GM19043 (cell line): ENCODE data around the gene ALKBH7.
"Not testable (repeated sequence)": the region's sequence is repeated elsewhere in the genome, so short reads cannot be mapped to it uniquely, and the experiment has no call there.

ENCODE experiments used
- ATAC-seq: cut with Tn5 transposase; IDR thresholded peaks from one replicate; pipeline ENCODE4 v1.9.1; 2021; ENCODE audit warnings: low read depth; ENCODE audit not compliant: unreplicated experiment

The ALKBH7 gene, protein sequence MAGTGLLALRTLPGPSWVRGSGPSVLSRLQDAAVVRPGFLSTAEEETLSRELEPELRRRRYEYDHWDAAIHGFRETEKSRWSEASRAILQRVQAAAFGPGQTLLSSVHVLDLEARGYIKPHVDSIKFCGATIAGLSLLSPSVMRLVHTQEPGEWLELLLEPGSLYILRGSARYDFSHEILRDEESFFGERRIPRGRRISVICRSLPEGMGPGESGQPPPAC

DNA sequence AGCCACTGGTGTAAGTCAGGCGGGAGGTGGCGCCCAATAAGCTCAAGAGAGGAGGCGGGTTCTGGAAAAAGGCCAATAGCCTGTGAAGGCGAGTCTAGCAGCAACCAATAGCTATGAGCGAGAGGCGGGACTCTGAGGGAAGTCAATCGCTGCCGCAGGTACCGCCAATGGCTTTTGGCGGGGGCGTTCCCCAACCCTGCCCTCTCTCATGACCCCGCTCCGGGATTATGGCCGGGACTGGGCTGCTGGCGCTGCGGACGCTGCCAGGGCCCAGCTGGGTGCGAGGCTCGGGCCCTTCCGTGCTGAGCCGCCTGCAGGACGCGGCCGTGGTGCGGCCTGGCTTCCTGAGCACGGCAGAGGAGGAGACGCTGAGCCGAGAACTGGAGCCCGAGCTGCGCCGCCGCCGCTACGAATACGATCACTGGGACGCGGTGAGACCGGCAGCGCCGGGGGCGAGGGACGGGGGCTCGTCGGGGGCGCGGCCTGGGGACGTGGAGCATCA is at the start of gene ALKBH7:
TSS of gene ALKBH7 (plus strand) at position 201 of the 502 bp plus-strand sequence. CDS start at position 228, 27 bp downstream.
- ATAC-seq, result peak; percentile 80

DNA sequence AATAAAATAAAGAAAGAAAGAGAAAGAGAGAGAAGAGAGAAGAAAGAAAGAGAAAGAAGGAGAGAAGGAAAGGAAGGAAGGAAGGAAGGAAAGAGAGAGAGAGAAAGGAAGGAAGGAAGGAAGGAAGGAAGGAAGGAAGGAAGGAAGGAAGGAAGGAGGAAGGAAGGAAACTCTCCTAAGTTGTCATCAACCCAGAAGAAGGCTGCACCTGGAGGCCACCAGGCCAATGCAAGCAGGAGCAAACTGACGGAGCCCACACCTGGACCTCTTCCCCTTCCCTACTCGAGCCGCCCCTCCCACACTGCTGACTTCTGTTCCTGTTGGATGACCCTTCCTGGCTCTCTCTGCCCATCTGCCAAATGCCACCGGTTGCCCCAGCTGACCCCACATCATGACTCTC is 47.8 kb upstream of the ALKBH7 start:
- ATAC-seq, result no peak

DNA sequence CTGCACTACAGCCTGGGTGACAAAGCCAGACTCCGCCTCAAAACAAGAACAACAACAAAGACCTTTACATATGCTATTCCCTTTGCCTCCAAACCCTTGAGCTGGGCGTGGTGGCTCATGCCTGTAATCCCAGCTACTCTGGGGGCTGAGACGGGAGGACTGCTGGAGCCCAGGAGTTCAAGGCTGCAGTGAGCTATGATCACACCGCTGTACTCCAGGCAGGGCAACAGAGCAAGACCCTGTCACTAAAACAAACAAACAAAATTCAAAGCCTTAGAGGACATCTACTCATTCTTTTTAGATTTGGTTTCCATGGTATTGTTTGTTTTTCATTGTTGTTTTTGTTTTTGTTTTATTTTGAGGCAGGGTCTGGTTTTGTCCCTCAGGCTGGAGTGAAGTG is 47.0 kb upstream of the ALKBH7 start:
- ATAC-seq, result no peak

DNA sequence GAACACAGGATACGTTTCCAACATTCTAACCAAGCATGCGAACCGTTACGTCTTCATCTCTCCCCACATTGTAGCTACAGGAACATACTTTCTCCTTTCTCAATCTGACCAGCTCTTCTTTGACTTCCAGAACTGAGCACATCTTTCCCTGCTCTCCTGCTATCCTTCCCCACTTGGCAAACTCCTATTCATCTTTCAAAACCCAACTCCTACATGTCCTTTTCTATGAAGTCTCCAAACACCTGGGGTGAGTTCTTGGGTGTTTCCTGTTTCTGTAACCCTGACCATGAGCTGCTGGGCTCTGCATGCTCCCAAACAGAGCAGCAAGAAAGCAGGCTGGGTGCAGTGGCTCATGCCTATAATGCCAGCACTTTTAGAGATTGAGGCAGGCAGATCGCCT is 45.8 kb upstream of the ALKBH7 start:
- ATAC-seq, result no peak

DNA sequence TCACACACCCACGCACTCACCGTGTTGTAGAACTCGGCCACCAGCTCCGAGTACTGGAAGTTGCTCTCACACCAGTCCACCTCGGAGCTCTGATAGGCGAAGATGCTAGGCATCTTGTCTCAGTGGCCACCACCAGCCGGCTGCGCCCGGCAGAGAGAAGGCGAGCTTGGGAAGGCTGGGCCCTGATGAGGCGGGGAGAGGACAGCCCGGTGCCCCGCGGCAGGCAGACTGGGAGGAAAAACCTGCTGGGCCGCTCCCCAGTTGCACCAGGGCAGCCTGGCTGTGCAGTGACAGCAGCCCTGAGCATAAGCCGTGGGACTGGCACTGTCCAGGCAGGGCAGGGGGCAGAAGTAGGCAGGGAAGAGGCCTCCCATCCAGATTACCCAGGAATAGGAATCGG is 39.2 kb upstream of the ALKBH7 start, which contains the start of gene ACER1:
TSS of gene ACER1 (minus strand) at position 174 of the 400 bp plus-strand sequence. CDS start at position 113, 61 bp downstream.
- no peak for ATAC-seq

DNA sequence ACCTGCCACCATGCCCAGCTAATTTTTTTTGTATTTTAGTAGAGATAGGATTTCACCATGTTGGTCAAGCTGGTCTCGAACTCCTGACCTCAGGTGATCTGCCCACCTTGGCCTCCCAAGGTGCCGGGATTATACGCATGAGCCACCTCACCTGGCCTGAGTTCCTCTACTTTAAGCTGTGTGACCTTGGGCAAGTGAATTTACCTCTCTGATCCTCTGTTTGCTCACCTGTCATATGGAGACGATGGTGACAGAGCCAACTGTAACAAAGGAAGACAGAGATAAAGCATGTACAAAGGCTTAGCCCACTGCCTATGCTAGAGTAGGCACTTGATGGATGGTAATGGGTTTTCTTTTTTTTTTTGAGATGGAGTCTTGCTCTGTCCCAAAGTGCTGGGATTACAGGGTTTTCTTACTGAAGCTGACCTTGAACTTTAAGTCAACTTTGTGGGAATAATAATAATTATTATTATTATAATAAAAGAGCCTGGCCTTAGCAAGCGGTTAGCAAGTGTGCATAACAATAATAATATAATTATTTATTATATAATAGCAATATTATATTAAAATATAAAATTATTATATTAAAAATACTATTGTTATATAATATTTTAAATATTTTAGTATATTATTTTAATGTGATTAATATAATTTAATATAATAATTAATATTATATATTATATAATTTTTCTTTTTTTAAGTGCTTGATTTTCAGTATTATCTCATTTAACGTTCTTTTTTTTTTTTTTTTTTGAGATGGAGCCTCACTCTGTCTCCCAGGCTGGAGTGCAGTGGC is 37.9 kb upstream of the ALKBH7 start:
- ATAC-seq, result no peak

DNA sequence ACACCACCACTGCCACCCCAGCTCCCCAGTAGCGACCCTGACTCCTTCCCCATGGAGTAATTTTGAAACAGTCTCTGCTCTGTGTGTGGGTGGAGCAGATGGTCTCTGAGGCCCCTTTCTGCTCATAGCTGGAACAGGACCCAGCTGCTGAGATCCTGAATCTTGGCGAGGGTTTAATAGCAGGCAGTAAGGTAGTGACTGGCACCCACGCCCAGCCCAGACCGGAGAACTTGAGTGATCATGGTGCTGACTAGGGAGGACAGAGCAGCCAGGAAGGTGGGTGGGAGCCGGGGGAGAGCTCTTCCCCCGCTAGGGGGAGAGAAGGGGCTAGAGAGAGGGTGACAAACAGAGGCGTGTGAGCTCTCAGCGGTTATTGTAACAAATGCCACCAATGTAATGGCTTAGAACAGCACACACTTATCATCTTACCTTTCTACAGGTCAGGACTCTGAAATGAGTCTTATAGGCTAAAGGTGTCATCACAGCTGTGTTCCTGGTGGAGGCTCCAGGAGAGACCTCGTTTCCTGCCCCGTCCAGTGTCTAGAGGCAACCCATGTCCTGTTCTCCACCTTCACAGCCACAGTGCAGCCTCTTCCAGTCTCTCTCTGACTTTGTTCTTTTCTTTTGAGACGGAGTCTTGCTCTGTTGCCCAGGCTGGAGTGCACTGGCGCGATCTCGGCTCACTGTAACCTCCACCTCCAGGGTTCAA is 31.9 kb upstream of the ALKBH7 start:
- ATAC-seq, result no peak

DNA sequence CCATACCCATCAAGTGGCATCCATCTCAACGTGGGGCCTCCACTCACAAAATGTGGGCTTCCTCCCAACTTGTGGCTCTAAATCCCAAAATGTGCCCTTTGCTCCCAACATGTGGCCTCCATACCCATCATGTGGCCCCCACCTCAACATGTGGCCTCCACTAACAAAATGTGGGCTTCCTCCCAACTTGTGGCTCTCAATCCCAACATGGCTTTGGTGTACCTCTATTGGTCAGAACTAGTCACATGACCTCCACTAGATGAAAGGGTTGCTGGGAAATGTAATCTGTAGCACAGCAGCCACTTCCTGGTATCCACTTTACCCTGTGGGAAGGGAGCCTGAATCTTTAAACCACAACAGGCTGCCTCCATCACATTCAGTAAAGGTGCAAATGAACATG is 29.1 kb upstream of the ALKBH7 start:
- no peak for ATAC-seq

DNA sequence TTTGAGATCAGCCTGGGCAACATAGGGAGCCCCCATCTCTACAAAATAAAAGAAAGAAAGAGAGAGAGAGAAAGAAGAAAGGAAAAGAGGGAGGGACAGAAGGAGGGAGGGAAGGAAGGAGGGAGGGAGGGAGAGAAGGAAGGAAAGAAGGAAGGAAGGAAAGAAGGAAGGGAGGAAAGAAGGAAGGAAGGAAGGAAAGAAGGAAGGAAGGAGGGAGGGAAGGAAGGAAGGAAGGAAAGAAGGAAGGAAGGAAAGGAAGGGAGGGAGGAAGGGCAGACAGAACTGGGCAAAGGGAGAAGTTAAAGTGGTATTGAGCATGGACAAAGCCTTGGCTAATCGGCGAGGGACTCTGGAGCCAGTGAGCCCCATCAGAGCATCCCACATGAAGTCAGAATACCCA is 23.3 kb upstream of the ALKBH7 start:
- not testable (repeated sequence) for ATAC-seq

DNA sequence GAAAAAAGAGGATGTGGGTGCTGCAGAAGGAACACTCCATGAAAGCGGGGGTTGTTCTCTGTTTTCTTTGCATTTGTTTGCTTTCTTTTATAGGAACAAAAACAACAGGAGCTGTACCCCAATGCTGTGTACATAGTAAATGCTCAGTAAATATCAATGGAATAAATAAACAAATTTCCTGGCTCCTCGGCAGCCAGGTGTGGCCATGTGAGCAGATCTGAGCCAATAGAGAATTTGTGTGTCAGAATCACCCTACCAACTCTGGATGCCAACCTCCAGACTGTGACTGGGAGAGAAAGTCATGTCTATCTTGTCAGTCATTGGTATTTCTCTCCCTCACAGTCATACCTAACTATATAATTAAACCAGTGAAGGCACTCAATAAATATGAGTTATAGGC is 21.9 kb upstream of the ALKBH7 start:
- ATAC-seq, result no peak

DNA sequence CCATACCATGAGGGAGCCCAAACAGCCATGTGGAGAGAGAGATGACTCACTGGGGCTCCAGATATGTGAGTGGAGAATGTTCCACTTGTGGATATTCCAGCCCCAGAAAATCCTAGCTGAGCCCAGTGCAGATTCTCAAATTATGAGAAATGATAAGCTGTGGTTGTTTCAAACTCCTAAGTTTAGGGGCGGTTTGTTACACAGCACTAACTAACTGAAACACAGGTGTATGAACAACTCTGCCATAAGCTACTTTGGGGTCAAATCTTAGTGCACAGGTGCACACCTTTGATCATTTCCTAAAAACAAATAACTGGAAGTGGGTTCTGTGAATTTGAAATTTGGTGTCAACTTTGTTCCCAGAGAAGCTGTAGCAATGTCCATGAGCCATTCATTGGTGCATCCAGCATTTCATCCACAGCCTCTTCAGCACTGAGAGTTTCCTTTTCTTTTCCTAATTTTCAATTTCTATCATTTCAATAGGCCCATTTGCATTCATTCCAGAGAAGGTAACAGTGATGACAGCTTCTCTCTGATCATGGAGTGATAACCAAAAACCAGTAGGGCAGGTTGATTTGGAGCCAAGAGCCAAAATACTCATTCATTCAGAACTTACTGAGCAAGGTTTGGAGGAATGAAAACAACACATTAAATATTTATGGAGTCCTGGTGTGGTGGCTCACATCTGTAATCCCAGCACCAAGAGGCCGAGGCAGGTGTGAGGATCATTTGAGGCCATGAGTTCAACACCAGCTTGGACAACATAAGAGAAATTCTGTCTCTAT is 20.0 kb upstream of the ALKBH7 start:
- no peak for ATAC-seq

DNA sequence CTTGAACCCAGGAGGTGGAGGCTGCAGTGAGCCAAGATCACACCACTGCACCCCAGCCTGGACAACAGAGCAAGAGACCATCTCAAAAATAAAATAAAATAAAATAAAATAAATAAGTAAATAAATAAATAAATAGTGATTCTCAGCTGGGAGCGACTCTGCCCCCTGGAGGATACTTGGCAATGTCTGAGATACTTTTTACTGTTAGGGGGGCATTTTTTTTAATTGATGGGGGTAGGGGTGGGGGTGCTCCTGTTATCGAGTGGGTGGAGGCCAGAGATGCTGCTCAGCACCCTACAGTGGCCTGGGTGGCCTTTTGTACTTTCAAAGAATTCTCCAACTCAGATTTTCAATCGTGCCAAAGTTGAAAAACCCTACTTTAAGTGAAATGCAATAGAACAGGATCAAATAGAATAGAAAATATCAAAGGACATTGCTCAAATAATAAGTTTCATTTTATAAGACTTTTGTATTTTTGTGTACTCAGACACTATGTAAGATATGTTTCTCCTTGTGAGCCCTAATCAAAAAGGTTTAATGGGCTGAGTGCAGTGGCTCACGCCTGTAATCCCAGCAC is 18.4 kb upstream of the ALKBH7 start:
- ATAC-seq, result no peak

DNA sequence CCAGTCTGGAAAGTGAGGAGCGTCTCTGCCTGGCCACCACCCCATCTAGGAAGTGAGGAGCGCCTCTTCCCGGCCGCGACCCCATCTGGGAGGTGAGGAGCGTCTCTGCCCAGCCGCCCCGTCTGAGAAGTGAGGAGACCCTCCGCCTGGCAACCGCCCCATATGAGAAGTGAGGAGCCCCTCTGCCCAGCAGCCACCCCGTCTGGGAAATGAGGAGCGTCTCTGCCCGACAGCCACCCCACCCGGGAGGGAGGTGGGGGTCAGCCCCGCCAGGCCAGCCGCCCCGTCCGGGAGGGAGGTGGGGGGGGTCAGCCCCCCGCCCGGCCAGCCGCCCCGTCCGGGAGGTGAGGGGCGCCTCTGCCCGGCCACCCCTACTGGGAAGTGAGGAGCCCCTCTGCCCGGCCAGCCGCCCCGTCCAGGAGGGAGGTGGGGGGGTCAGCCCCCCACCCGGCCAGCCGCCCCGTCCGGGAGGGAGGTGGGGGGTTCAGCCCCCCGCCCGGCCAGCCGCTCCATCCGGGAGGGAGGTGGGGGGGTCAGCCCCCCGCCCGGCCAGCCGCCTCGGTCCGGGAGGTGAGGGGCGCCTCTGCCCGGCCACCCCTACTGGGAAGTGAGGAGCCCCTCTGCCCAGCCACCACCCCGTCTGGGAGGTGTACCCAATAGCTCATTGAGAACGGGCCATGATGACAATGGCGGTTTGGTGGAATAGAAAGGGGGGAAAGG is 17.1 kb upstream of the ALKBH7 start:
- ATAC-seq, result not testable (repeated sequence)

DNA sequence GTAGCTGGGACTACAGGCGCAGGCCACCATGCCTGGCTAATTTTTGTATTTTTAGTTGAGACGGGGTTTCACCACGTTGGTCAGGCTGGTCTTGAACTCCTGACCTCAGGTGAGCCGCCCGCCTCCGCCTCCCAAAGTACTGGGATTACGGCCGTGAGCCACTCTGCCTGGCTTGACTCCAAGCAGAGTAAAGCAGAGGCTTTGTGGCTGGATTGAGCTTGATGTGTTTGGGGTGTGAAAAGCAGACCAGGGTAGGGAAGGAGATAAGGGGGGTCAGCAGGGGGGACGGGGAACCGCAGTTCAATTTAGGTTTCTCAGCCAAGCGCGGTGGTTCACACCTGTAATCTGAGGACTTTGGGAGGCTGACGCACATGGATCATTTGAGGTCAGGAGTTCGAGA is 15.4 kb upstream of the ALKBH7 start:
- ATAC-seq, result no peak

DNA sequence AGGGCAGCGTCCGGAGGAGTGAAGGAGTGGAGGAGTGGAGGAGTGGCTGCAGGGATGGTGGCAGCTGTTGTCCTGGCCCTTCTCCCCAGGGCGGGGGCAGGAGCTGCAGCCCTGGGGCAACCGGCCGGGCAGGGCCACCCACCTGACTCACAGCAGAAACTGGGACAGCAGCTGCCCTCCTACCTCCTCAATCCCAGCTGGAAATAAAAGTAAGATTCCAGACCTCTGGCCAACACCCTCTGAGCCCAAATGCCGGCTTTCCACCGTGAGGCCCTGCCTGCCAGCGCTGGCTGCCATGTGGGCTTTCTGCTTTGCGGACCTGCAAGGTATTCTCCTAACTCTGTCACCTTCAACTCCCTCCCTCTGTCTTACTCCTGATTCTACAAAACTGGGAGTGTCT is 14.6 kb upstream of the ALKBH7 start:
- no peak for ATAC-seq

DNA sequence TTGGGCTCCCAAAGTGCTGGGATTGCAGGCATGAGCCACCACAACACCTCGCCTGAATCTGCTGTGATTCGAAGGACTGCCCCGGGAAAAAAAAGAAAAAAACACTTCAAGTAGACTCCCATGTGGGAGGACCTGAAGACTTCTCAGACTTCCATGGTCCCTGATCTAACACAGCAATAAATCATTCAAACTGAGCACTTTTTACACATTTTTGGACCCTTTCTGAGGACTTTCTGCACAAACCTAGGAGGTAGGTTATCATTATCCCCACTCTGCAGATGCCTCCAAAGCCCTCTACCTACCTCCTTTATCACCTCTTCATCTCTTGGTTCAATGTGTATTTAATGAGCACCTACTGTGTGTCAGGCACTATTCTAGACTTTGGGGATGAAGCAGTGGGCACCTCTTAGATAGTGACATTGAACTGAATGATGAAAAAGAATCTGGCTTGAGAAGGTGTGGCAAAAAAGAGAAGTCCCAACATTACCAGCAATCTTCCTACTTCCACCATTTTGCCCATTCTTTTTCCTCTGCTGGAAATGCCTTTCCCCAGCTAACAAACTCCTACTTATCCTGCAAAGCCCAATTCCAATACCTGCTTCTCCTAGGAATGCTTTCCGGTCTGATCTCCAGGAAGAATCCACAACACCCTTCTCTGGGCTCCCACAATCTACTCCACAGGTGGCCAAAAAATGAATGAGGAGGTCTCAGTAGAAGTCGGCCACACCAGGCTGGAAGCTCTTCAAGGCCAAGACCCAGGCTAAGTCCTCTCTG is 12.8 kb upstream of the ALKBH7 start:
- no peak for ATAC-seq

DNA sequence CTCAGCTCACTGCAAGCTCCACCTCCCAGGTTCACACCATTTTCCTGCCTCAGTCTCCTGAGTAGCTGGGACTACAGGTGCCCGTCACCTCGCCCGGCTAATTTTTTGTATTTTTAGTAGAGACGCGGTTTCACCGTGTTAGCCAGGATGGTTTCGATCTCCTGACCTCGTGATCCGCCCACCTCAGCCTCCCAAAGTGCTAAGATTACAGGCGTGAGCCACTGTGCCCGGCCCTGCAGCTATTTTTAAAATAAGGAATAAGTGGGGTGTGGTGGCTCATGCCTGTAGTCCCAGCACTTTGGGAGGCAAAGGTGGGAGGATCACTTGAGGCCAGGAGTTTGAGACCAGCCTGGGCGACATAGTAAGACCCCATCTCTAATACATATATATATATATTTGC is 12.1 kb upstream of the ALKBH7 start:
- ATAC-seq, result not testable (repeated sequence)

DNA sequence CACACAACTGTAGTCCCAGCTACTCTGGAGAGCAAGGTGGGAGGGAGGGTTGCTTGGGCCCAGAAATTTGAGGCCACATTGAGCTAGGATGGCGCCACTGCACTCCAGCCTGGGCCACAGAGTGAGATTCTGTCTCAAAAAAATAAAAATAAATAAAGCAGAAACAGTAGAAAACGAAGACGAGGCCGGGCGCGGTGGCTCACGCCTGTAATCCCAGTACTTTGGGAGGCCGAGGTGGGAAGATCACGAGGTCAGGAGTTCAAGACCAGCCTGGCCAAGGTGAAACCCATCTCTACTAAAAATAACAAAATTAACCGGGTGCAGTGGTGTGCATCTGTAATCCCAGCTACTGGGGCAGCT is 11.8 kb upstream of the ALKBH7 start:
- ATAC-seq, result not testable (repeated sequence)

DNA sequence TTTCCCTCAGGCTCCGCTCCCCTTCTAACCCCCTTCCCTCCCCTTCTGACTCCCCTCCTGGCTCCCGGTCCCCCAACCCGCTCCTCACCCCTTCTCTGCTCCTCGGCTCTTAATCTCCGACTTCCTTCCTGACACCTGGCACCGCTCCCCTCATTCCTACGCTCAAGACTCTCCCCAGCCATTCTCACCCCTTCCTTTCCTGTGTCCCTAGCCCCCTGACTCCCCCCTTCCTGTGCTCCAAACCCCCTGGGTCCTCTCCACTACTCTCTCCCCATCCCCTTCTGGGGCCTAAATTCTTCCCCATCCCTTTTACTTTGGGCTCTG is 10.6 kb upstream of the ALKBH7 start:
- ATAC-seq, result no peak
